ENCODE results near the gene OSBPL5.

GRCh38 chr11:3060436-3061025 is 104.6 kb downstream of the OSBPL5 start:
- TF ChIP-seq CTCF (IDR thresholded peaks at IDR 0.05 in 8 of 11, conservative IDR thresholded peaks at IDR 0.05 in 3 of 11) (no peak), POLR2A (IDR thresholded peaks at IDR 0.05) (no peak), POLR2AphosphoS5 (IDR thresholded peaks at IDR 0.05) (no peak)
